ENCODE data around the gene ZSCAN5B.
A peak's percentile ranks its signal among the peaks of the same experiment; 100 is the strongest.

Gene ZSCAN5B

GRCh38 chr19:56162258-56162657, 35.3 kb downstream of the ZSCAN5B start:
- H2AFZ ChIP-seq (ENCODE audit: low read length) = no peak overlapping the region
- no CpG with 5 or more reads among the region's 9 CpGs for WGBS, 2 donors (ENCODE audit: extremely low coverage in 2 of 2, insufficient read length in 2 of 2, insufficient replicate concordance in 1 of 2)
- DNase-seq (ENCODE audit: low spot score) = no peak

GRCh38 chr19:56161534-56161933, 36.0 kb downstream of the ZSCAN5B start:
- no peak overlapping the region for H3K4me3 ChIP-seq (ENCODE audit: low read length in 2 of 2)
- no peak overlapping the region for H3K9ac ChIP-seq (ENCODE audit: low read depth, low read length, poor library complexity)
- no peak overlapping the region for H2BK5ac ChIP-seq (ENCODE audit: low read length)
- H2BK120ac ChIP-seq (ENCODE audit: low read depth, low read length) = no peak overlapping the region
- H3K9me3 ChIP-seq (replicated peaks in 1 of 2; ENCODE audit: control insufficient read depth in 2 of 2, insufficient read depth in 1 of 2, low read depth in 1 of 2, low read length in 2 of 2) = no peaks in the 10 kb centered on the region
- H3K14ac ChIP-seq (ENCODE audit: low read length) = no peak overlapping the region
- no peak overlapping the region for H2BK15ac ChIP-seq (ENCODE audit: low read length)
- H4K8ac ChIP-seq (ENCODE audit: low read depth, low read length) = no peak overlapping the region
- no peak overlapping the region for H3K23ac ChIP-seq (ENCODE audit: low read depth, low read length, poor library complexity)
- no peak overlapping the region for H4K91ac ChIP-seq (ENCODE audit: low read depth, low read length, poor library complexity)
- no CpG with 5 or more reads among the region's 11 CpGs for WGBS, 2 donors (ENCODE audit: extremely low coverage in 2 of 2, insufficient read length in 2 of 2, insufficient replicate concordance in 1 of 2)
- DNase-seq (ENCODE audit: low spot score) = no peak
- no peaks in the 10 kb centered on the region for H3K4me1 ChIP-seq (ENCODE audit: control insufficient read depth in 2 of 2, insufficient read depth in 1 of 2, low read depth in 1 of 2, low read length in 2 of 2)
- no peak overlapping the region for H3K27ac ChIP-seq (replicated peaks; ENCODE audit: low read length)
- no peak overlapping the region for H3K18ac ChIP-seq (ENCODE audit: low read length)
- H2AK5ac ChIP-seq (ENCODE audit: low read depth, low read length) = peak overlapping the region; percentile 21
- H2BK12ac ChIP-seq (ENCODE audit: low read length) = no peak overlapping the region
- H3K79me1 ChIP-seq (ENCODE audit: low read depth, low read length) = no peaks in the 10 kb centered on the region
- H3K4me2 ChIP-seq (ENCODE audit: insufficient read depth, low read length, poor library complexity, severe bottlenecking) = no peak overlapping the region
- no peaks in the 10 kb centered on the region for H3K27me3 ChIP-seq (ENCODE audit: control insufficient read depth in 3 of 3, insufficient read depth in 3 of 3, low read depth in 1 of 3, low read length in 3 of 3)
- no peak overlapping the region for H2AFZ ChIP-seq (ENCODE audit: low read length)
- H3K4ac ChIP-seq (ENCODE audit: low read length) = no peak overlapping the region
- H3K36me3 ChIP-seq (replicated peaks in 1 of 2; ENCODE audit: control insufficient read depth in 2 of 2, insufficient read depth in 2 of 2, low read length in 2 of 2) = peaks cover 25 to 34% of the 10 kb centered on the region in 2 donors

More at GRCh38 chr19:56162258-56162657, 35.3 kb downstream of the ZSCAN5B start:
- H2BK120ac ChIP-seq (ENCODE audit: low read depth, low read length) = no peak overlapping the region
- H3K14ac ChIP-seq (ENCODE audit: low read length) = no peak overlapping the region
- no peak overlapping the region for H3K23ac ChIP-seq (ENCODE audit: low read depth, low read length, poor library complexity)
- H2BK12ac ChIP-seq (ENCODE audit: low read length) = no peak overlapping the region
- H3K79me1 ChIP-seq (ENCODE audit: low read depth, low read length) = no peaks in the 10 kb centered on the region
- peaks cover 25 to 30% of the 10 kb centered on the region in 2 donors for H3K36me3 ChIP-seq (replicated peaks in 1 of 2; ENCODE audit: control insufficient read depth in 2 of 2, insufficient read depth in 2 of 2, low read length in 2 of 2)
- no peak overlapping the region for H2BK5ac ChIP-seq (ENCODE audit: low read length)
- H3K9ac ChIP-seq (ENCODE audit: low read depth, low read length, poor library complexity) = no peak overlapping the region
- no peak overlapping the region for H3K4me3 ChIP-seq (ENCODE audit: low read length in 2 of 2)
- H4K8ac ChIP-seq (ENCODE audit: low read depth, low read length) = no peak overlapping the region
- H2AK5ac ChIP-seq (ENCODE audit: low read depth, low read length) = no peak overlapping the region
- H3K4me2 ChIP-seq (ENCODE audit: insufficient read depth, low read length, poor library complexity, severe bottlenecking) = no peak overlapping the region
- H3K27me3 ChIP-seq (ENCODE audit: control insufficient read depth in 3 of 3, insufficient read depth in 3 of 3, low read depth in 1 of 3, low read length in 3 of 3) = no peaks in the 10 kb centered on the region
- H2BK15ac ChIP-seq (ENCODE audit: low read length) = no peak overlapping the region
- no peak overlapping the region for H4K91ac ChIP-seq (ENCODE audit: low read depth, low read length, poor library complexity)
- no peaks in the 10 kb centered on the region for H3K4me1 ChIP-seq (ENCODE audit: control insufficient read depth in 2 of 2, insufficient read depth in 1 of 2, low read depth in 1 of 2, low read length in 2 of 2)
- no peak overlapping the region for H3K27ac ChIP-seq (replicated peaks; ENCODE audit: low read length)
- no peak overlapping the region for H3K18ac ChIP-seq (ENCODE audit: low read length)
- no peaks in the 10 kb centered on the region for H3K9me3 ChIP-seq (replicated peaks in 1 of 2; ENCODE audit: control insufficient read depth in 2 of 2, insufficient read depth in 1 of 2, low read depth in 1 of 2, low read length in 2 of 2)
- no peak overlapping the region for H3K4ac ChIP-seq (ENCODE audit: low read length)

- Histone ChIP-seq H2AK5ac (ENCODE audit: low read depth, low read length) (no peak overlapping the region), H2BK5ac (ENCODE audit: low read length) (no peak overlapping the region), H3K27me3 (ENCODE audit: control insufficient read depth in 3 of 3, insufficient read depth in 3 of 3, low read depth in 1 of 3, low read length in 3 of 3) (no peaks in the 10 kb centered on the region), H2BK15ac (ENCODE audit: low read length) (no peak overlapping the region), H3K23ac (ENCODE audit: low read depth, low read length, poor library complexity) (no peak overlapping the region), H3K4me1 (ENCODE audit: control insufficient read depth in 2 of 2, insufficient read depth in 1 of 2, low read depth in 1 of 2, low read length in 2 of 2) (no peaks in the 10 kb centered on the region), H2BK12ac (ENCODE audit: low read length) (no peak overlapping the region), H3K4ac (ENCODE audit: low read length) (no peak overlapping the region), H3K27ac (replicated peaks; ENCODE audit: low read length) (no peak overlapping the region), H3K4me2 (ENCODE audit: insufficient read depth, low read length, poor library complexity, severe bottlenecking) (no peak overlapping the region), H3K9me3 (replicated peaks in 1 of 2; ENCODE audit: control insufficient read depth in 2 of 2, insufficient read depth in 1 of 2, low read depth in 1 of 2, low read length in 2 of 2) (no peaks in the 10 kb centered on the region), H3K14ac (ENCODE audit: low read length) (no peak overlapping the region), H3K36me3 (replicated peaks in 1 of 2; ENCODE audit: control insufficient read depth in 2 of 2, insufficient read depth in 2 of 2, low read length in 2 of 2) (peaks cover 39 to 51% of the 10 kb centered on the region in 2 donors), H2BK120ac (ENCODE audit: low read depth, low read length) (no peak overlapping the region), H2AFZ (ENCODE audit: low read length) (no peak overlapping the region), H3K4me3 (ENCODE audit: low read length in 2 of 2) (no peak overlapping the region), H4K8ac (ENCODE audit: low read depth, low read length) (no peak overlapping the region), H3K79me1 (ENCODE audit: low read depth, low read length) (peaks cover 4% of the 10 kb centered on the region), H3K18ac (ENCODE audit: low read length) (no peak overlapping the region), H4K91ac (ENCODE audit: low read depth, low read length, poor library complexity) (no peak overlapping the region), H3K9ac (ENCODE audit: low read depth, low read length, poor library complexity) (no peak overlapping the region)
- no peak for DNase-seq (ENCODE audit: low spot score)
- WGBS, 2 donors (ENCODE audit: extremely low coverage in 2 of 2, insufficient read length in 2 of 2, insufficient replicate concordance in 1 of 2) = no CpG with 5 or more reads among the region's 69 CpGs
Observed at GRCh38 chr19:56159622-56160271, 37.8 kb downstream of the ZSCAN5B start.

- 100% methylated on average over 4 of the region's 9 CpGs; no CpG with 5 or more reads in 1 of the 2 donors for WGBS, 2 donors (ENCODE audit: extremely low coverage in 2 of 2, insufficient read length in 2 of 2, insufficient replicate concordance in 1 of 2)
- Histone ChIP-seq H3K14ac (ENCODE audit: low read length) (no peak overlapping the region), H2BK15ac (ENCODE audit: low read length) (no peak overlapping the region)
Observed at GRCh38 chr19:56159009-56159559, 38.5 kb downstream of the ZSCAN5B start.

More at GRCh38 chr19:56159009-56159559, 38.5 kb downstream of the ZSCAN5B start:
- H3K36me3 ChIP-seq (replicated peaks in 1 of 2; ENCODE audit: control insufficient read depth in 2 of 2, insufficient read depth in 2 of 2, low read length in 2 of 2) = peaks cover 41 to 56% of the 10 kb centered on the region in 2 donors
- no peak overlapping the region for H2BK5ac ChIP-seq (ENCODE audit: low read length)
- H4K8ac ChIP-seq (ENCODE audit: low read depth, low read length) = no peak overlapping the region
- no peaks in the 10 kb centered on the region for H3K4me1 ChIP-seq (ENCODE audit: control insufficient read depth in 2 of 2, insufficient read depth in 1 of 2, low read depth in 1 of 2, low read length in 2 of 2)
- H3K4me2 ChIP-seq (ENCODE audit: insufficient read depth, low read length, poor library complexity, severe bottlenecking) = no peak overlapping the region
- H3K9me3 ChIP-seq (replicated peaks in 1 of 2; ENCODE audit: control insufficient read depth in 2 of 2, insufficient read depth in 1 of 2, low read depth in 1 of 2, low read length in 2 of 2) = no peaks in the 10 kb centered on the region
- peaks cover 4% of the 10 kb centered on the region for H3K79me1 ChIP-seq (ENCODE audit: low read depth, low read length)
- no peak overlapping the region for H3K23ac ChIP-seq (ENCODE audit: low read depth, low read length, poor library complexity)
- H3K4me3 ChIP-seq (ENCODE audit: low read length in 2 of 2) = no peak overlapping the region
- H3K4ac ChIP-seq (ENCODE audit: low read length) = no peak overlapping the region
- H3K27me3 ChIP-seq (ENCODE audit: control insufficient read depth in 3 of 3, insufficient read depth in 3 of 3, low read depth in 1 of 3, low read length in 3 of 3) = no peaks in the 10 kb centered on the region
- no peak overlapping the region for H4K91ac ChIP-seq (ENCODE audit: low read depth, low read length, poor library complexity)
- DNase-seq (ENCODE audit: low spot score) = no peak
- no peak overlapping the region for H3K27ac ChIP-seq (replicated peaks; ENCODE audit: low read length)
- H2BK120ac ChIP-seq (ENCODE audit: low read depth, low read length) = no peak overlapping the region
- peak overlapping the region; percentile 34 for H3K9ac ChIP-seq (ENCODE audit: low read depth, low read length, poor library complexity)
- no peak overlapping the region for H2AK5ac ChIP-seq (ENCODE audit: low read depth, low read length)
- no peak overlapping the region for H2BK12ac ChIP-seq (ENCODE audit: low read length)
- H3K18ac ChIP-seq (ENCODE audit: low read length) = no peak overlapping the region
- H2AFZ ChIP-seq (ENCODE audit: low read length) = no peak overlapping the region
